Left ventricle myocardium superior (tissue), 1 donor: ENCODE measurements around the gene MAP1A. TPM values are rescaled to one million over a fixed set of nuclear protein-coding genes. Genes with fewer than 3 reads are reported as not detected.

Experiments used
- ATAC-seq: fragments of 200-7000 bp; cut with Tn5 transposase; one replicate; pipeline ENCODE4 v1.9.1; 2020; ENCODE audit warnings: mild to moderate bottlenecking, moderate library complexity
- DNase-seq: peaks from one replicate; pipeline ENCODE4 v3.0.0-alpha.2; 2020
- intact Hi-C: fragments of 100-400 bp; cut with micrococcal nuclease; formaldehyde crosslinking; loops from one replicate; pipeline ENCODE4 v1.11.0; 2022
- long read RNA-seq: library from polyadenylated mRNA; unstranded; transcript quantifications from one replicate; pipeline ENCODE4 v2.0.0, GENCODE V29; 2021
- total RNA-seq: library from RNA; stranded (reverse); fragmentation: NEBNext Ultra II Directional; extraction: Animal tissue kit (Norgen Biotek cat#: 25700); gene quantifications from one replicate; pipeline ENCODE4 v1.2.1, GENCODE V29; 2021
- donor health status: DM: no; HTN: yes; CAD: no; lungs with severe emphysema.

MAP1A gene
- 13.0 TPM for total RNA-seq
- long read RNA-seq, partial matches to known transcripts: 19 of 21 reads
- long read RNA-seq, other reads (novel, unspliced or antisense): 2 of 21 reads

DNA sequence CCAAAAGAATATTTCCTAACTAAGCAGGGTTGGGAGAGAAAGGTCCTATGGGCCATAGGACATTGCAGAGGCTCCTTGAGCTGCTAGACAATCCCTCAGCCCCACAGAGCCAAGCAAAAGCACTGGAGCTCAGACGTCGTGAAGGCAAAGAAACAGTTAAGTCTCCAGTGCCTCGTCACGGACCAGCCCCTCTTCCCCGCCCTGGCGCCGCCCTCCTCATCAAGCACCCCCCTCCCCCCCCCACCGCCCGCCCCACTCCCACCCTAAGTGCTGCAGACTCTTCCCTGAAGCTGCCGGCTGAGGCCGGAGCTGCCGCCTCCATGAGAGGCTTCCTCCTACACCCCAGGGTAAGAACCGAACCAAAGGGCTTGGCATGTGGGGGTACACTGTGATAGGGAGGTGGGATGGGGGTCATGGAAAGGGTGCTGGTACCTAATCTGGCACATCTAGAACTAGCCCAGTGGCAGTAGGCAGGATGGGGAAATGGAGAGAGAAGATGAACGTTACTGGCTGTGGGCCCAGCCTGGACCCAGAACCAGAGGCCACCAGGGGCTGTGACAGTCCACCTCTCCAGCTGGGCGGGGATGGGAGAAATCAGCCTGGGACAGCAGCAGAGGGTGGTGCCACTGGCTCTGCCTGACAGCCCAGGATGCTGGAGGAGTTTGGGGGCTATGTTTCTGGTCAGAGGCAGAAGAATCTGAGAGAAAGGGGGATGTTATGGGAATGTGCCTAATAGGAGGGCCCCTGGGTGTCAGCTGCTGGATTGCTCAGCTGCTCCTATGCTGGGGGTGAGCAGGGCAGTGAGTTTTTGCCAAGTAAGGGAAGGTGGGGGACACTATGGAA lies at the start of gene MAP1A:
Gene MAP1A (plus strand): TSS at position 255 of the 843 bp plus-strand sequence. CDS start 3,866 bp downstream, outside the sequence.
- peak; percentile 66 for ATAC-seq
- peak; percentile 71 for DNase-seq
- intact Hi-C loops: no loop called here

DNA sequence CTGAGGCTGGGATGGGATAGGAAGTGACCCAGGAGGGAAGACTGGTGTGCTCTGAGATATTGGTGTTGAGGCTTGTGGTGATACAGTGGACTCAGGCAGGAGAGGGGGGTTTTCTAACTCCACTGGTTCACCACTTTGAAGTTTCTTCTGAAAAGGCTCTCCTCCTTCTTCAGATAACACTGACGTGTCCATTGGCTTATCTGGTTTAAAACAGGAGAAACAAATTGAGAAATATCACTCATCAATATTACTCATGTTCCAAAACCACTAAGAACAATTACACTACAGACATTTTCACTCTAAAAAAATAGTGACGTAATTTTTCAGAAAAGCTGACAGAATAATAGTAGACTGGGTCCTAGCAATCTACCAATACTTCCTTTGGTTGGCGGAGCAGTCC lies 47.5 kb upstream of the MAP1A start:
- no peak for ATAC-seq
- intact Hi-C loops: no loop called here
- DNase-seq: no peak

DNA sequence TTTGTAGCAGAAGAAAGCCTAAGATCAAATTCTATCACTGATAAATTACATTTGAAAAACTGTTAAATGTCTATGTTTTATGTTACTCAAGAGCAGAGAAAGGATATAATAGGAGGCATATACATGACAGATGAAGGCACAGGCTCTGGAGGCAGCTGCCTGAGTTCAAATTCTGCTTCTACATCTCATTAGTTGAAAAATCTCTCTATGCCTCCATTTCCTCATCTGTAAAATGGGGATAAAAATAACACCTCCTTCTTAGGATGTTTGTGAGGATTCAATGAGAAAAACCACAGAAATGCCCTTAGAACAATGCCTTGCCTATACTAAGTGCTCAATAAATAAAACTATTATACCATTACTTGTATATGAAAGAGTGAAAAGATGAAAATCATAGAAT lies 45.4 kb upstream of the MAP1A start:
- intact Hi-C loops: no loop called here
- DNase-seq (no peak), ATAC-seq (no peak)

DNA sequence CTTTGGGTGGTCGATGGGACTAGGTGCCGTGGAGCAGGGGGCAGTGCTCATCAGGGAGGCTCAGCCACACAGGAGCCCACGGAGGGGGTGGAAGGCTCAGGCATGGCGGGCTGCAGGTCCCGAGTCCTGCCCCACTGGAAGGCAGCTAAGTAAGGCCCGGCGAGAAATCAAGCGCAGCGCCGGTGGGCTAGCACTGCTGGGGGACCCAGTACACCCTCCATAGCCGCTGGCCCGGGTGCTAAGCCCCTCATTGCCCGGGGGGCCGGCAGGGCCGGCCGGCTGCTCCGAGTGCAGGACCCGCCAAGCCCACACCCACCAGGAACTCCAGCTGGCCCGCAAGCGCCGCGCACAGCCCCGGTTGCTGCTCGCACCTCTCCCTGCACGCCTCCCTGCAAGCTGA lies 43.5 kb upstream of the MAP1A start:
- intact Hi-C loops: no loop called here
- ATAC-seq (no peak), DNase-seq (no peak)

DNA sequence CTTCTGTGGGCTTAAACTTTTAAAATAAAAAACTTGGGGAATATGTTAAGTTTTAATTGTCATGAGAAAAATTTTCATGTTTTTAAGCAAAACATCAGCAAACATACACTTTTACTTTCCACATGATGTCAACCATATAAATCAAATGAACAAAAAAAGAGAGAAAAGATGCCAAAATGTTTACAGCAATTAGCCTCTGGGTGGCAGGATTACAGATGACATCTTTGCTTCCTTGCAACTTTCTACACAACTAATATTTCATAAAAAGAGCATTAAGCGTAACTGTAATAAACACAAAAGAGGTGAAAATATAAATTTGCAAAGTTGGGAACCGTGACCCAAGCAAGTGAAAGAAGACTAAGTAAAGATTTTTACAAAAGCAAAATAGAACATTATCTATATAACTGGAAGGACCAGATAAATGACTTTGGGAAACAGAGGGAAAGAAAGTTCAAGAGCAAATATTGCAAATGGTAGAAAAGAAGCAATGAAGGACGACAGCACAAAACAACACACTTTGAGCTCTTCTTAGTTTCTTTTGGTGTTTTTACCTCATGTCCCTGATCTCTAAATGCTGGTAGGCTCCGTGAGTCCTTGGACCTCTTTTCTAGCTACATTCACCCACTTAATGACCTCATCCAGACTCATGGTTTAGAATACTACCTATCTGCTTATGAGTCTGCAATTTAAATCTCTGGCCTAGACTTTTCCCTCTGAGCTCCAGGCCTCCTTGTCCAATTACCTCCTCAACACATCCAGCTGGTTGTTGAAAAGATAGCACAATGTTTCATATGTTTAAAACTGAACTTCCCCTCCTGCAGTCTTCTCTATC lies 33.9 kb upstream of the MAP1A start:
- intact Hi-C loops: no loop called here
- DNase-seq (no peak), ATAC-seq (no peak)

DNA sequence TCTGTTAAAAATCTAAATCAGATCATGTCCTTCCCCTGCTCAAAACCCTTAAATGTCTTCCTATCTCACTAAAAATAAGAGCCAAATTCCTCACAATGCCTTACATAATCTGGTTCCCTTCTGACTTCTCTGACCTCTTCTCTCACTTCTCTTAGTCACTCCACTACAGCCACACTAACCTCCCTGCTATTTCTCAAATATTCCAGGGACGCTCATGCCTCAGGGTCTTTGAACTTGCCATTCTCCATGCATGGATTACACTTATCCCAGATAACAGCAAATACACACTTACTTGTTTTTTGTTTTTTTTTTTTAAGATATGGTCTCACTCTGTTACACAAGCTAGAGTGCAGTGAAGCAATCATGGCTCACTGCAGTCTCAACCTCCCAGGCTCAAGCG lies 33.0 kb upstream of the MAP1A start:
- no peak for DNase-seq
- ATAC-seq: no peak
- intact Hi-C loops: no loop called here

DNA sequence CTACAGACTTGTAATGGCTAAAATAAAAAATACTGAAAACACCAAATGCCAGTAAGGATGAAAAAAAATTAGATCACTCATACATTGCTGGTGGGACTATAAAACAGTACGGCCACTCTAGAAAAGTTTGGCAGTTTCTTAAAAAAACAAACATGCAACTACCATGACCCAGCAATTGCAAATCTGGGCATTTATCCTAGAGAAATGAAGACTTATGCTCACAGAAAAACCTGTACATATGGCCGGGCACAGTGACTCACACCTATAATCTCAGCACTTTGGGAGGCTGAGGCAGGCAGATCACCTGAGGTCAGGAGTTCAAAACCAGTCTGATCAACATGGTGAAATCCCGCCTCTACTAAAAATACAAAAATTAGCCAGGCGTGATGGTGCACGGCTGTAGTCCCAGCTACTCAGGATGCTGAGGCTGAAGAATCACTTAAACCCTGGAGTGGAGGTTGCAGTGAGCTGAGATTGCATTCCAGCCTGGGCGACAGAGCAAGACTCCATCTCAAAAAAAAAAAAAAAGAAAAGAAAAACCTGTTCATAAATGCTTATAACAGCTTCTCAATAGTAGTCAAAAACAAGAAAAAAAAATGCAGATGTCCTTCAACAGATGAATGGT lies 30.0 kb upstream of the MAP1A start:
- intact Hi-C loops: no loop called here
- DNase-seq (no peak), ATAC-seq (no peak)

DNA sequence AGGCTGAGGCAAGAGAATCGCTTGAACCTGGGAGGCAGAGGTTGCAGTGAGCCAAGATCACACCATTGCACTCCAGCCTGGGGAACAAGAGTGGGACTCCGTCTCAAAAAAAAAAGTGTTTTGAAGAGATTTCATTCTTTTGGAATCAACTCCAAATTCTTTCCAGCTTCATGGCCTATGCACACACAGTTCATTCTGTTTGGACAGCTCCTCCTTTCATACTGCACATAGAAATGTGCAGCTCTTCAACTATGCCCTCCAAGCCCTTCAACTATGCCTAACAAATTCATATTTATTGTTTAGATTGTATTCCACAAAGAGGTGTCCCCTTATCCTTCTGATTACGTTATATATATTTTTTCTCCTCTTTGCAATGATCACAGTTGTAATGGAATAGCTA lies 28.6 kb upstream of the MAP1A start:
- DNase-seq (no peak), ATAC-seq (no peak)
- intact Hi-C loops: no loop called here

DNA sequence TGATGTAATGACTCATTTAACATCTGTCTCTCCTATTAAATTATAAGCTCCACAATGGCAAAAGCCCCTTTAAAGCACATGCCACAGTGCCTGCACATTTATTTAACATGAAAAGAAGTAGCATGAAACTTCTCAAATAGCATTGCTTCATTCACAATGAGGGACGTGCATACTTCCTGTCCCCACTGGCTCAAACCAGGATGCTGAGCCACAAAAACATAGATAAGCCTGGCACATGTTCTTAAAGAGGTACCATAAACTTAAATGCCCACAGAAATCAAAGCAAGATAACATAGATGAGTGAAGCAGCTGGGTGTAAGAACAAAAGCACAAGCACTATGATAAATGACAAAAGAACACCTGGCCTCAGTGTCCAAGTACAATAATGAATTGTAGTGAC lies 28.2 kb upstream of the MAP1A start:
- intact Hi-C loops: no loop called here
- DNase-seq (no peak), ATAC-seq (no peak)

DNA sequence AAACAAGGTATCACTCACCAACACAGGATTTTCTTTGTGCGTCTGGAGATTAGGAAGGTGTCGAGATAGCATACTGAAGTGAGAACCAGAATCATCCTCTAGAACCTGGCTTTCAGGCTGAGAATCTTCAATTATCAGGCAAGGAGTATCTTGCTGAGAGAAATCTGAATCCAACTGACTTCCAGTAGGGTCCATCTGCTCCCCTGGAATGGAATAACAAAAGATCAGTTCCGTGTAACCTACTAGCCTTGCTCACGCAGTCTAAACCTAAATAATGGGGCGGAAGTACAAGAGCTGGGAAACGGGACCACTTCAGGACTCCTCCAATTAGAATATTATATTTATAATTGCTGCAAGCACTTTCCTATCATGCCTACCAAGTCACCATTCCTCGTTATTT lies 25.1 kb upstream of the MAP1A start:
- ATAC-seq (no peak), DNase-seq (no peak)
- intact Hi-C loops: no loop called here

DNA sequence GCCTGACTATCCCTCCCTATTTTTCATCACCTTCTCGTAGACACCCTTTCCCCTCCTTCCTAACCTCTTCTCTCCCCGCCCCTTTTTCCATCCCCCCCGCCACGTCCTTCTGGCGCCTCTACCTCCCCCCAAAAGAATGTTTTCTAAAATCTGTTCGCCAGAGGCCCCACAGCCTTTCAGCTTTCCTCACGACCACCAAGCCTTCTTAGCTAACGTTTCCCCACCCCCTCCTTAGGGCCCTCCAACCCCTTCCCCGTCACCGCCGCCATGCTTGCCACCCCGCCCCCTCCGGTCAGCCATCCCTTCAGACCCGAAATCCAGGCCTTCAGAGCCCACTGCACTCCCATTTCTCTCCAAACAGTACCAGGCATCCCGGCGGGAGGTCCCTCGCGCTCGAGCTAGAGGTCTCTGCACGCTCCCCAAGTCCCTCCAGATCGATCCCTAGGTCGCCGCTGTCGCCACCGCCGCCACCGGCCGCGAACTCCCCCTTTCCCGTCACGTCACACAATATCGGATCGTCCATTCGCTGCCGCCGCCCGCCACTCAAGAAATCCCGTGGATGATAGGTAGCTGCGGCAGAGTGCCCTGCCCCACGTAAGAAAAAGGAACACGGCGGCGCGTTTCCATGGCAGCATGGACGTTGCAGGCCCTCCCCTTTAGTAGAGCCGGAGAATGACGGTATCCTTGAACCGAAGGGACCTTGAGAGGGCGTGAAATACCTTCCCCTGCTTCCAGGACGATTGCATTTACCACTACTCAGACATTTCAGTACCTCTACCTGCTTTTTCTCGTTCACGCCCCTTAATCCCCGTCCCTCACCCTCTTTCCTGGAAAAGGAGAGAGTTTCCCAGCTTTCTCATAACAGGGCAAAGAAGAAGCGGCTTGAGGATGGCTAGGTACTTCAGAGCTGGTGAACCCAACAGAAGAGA lies 24.5 kb upstream of the MAP1A start, which contains the start of gene TP53BP1:
Gene TP53BP1 (minus strand): TSS at position 484 of the 929 bp plus-strand sequence. CDS start 113 bp downstream, at position 371.
- peak; percentile 100 for ATAC-seq
- intact Hi-C loops: no loop called here
- peak; percentile 98 for DNase-seq

DNA sequence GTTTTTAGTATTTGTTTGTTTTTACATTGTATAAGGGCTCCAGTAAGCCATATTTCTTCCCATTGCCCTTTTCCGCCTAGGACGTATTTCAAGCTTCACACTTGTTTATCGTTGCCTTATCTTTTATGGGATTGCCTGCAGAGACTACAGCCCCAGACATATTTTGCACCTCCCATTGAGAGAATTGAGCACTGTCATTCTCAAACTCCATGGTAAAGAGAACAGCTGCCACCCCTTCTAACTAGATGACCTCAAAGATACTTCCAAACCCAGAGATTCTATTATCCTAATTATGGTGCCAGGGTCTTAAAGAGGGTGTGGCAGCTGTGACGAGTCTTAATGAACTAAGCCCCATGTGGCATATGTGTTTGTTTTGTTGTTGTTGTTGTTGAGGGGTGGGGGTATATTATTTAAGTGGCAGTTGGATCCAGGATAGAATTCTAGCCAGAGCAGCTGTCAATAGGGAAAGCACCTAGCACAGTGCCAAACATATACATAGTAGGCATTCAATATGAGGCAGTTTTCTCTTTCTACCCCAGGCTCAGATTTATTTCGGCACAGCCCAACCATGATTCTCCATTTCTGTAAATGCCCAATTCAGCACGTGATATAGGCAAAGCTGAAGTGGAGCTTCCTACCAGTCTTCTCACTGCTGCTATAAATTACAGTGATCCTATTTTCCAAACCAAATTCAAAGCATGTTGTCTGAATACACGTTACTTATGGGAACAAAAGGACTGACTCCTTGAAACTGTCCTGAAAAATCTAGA lies 23.5 kb upstream of the MAP1A start:
- ATAC-seq: no peak
- intact Hi-C loops: no loop called here
- no peak for DNase-seq

DNA sequence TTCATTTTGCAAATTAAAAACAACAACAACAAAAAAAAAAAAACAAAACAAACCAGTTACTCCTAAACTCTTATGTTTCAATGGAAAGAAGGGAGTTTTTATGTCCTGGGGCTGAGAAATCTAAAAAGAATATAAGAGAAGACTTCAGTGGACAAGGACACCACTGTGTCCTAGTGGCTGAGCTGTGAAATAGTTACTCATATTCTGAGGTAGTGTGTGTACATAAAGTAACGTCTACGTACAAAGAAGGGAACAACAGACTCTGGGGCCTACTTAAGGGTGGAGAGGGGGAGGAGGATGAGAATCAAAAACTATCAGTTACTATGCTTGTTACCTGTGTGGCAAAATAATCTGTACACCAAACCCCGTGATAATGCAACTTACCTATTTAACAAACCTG lies 18.4 kb upstream of the MAP1A start:
- DNase-seq (no peak), ATAC-seq (no peak)
- intact Hi-C loops: no loop called here

DNA sequence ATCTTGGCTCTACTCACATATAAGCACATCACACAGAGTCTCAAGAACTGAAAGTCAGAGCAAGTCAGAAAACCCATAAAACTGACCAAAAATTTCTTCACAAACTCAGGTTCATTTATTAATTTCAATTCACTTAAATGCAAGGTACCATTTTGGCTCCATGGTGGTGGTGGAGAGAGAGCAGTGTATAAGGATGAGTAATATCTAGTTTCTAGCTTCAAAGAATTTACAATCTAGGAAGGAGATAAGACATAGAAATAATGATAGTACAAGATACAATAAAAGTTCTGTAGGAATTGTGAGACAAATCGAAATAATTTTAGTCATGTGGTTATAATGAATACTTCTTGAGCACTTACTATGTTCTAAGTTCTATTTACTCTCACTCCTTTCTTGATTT lies 17.8 kb upstream of the MAP1A start:
- ATAC-seq (no peak), DNase-seq (no peak)
- intact Hi-C loops: no loop called here

DNA sequence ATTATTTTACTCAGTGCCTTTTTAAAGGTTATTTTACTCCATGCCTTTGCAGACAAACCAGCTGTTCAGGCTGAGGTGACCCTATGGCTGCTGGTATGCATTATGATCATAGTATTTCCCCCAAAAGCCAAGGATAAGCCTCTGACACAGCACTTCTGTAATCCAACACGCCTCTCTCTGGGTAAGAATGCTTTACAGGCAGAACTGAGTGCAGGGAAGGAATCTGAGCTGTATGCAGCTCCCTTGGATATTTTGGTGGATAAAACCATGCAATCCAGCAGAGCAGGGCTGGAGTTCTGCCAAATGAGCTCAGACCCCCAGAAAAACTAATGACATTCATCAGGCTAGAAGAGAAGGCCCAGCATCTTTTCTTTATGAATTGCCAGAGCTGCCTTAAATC lies 11.7 kb upstream of the MAP1A start:
- no peak for DNase-seq
- no peak for ATAC-seq
- intact Hi-C loops: no loop called here

DNA sequence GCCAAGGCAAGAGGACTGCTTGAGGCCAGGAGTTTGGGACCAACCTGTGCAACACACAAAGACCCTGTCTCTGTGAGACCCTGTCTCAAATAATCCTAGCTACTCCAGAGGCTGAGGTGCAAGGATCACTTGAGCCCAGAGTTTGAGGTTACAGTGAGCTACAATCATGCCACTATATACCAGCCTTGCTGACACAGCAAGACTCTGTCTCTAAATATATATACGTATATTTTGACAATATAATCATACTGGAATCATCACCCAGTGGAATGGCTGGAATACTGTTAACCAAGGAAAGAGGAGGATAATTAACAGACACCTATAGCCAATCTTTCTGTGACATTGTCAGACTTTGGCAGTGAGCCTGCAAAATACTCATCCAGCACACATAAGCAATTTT lies 9.0 kb upstream of the MAP1A start:
- ATAC-seq (no peak), DNase-seq (no peak)
- intact Hi-C loops: no loop called here

DNA sequence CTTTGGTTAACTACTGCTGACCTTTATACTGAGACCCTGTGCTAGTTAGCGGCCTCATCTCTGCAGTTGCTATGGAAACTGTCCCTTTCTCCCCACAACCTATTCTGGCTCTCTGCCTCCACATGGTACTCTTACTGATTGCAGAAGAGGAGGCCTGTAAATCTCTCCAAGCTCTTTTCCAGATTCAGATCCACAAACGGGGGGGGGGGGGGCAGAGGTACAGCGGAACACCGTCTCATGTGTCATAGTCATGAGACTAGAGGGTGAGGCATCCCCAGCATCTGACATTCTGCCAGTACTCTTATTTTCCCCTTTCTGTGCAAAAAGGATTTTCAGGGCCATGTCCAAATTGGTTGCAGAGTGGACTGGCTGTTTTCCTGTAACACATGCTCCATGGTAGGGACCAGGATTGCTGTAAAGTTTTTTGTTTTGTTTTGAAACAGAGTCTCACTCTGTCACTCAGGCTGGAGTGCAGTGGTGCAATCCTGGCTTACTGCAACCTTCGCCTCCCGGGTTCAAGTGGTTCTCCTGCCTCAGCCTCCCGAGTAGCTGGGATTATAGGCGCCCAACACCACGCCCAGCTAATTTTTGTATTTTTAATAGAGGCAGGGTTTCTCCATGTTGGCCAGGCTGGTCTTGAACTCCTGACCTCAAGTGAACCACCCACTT lies 8.3 kb upstream of the MAP1A start:
- DNase-seq (no peak), ATAC-seq (no peak)
- intact Hi-C loops: no loop called here
